HEK293 (cell line): ENCODE results near the gene WDR73.

Experiments
- CTCF ChIA-PET: fragments of 350-600 bp; formaldehyde crosslinking; extraction: SDS; loops from one replicate; lab custom pipeline; 2021; ENCODE audit warnings: antibody characterized with exemption; lab: Yijun Ruan, JAX
- POLR2A ChIA-PET: fragments of 300-600 bp; formaldehyde crosslinking; extraction: SDS; loops from one replicate; lab custom pipeline; 2020; ENCODE audit warnings: antibody characterized with exemption, inconsistent platforms; lab: Yijun Ruan, JAX
- H3K27ac ChIP-seq: fragments of 200-500 bp; sonication (Bioruptor generic); 2 replicates; pipeline ENCODE4 v1.5.1; 2014; ENCODE audit warnings: low read depth, low read length, control low read depth, inconsistent platforms; ENCODE audit errors: extremely low read depth
- H3K36me3 ChIP-seq, 2 experiments: fragments of 200-500 bp in 1 of 2; sonication (Bioruptor generic) in 1 of 2; 1 replicate in 1 of 2; 2 replicates in 1 of 2; pipeline ENCODE4 v1.5.1; 2014 to 2017; ENCODE audit warnings: inconsistent platforms in 2 of 2, low read length in 2 of 2; ENCODE audit not compliant: control insufficient read depth in 2 of 2, insufficient read depth in 1 of 2
- H3K4me1 ChIP-seq: fragments of 200-500 bp; sonication (Bioruptor generic); 2 replicates; pipeline ENCODE4 v1.5.1; 2014; ENCODE audit warnings: mild to moderate bottlenecking, low read length, inconsistent platforms; ENCODE audit not compliant: control insufficient read depth, insufficient read depth
- H3K4me3 ChIP-seq: 2 replicates; pipeline ENCODE4 v1.5.1; 2011; ENCODE audit warnings: low read depth, mild to moderate bottlenecking, control low read depth, low read length, moderate library complexity
- H3K9me3 ChIP-seq: fragments of 200-500 bp; sonication (Bioruptor generic); 2 replicates; pipeline ENCODE4 v1.5.1; 2014; ENCODE audit warnings: low read depth, low read length, inconsistent platforms; ENCODE audit not compliant: control insufficient read depth, insufficient read depth
- GLIS1 ChIP-seq: fragments of 450-650 bp; formaldehyde crosslinking; IDR thresholded peaks from 2 replicates; pipeline ENCODE4 v1.5.1; 2016; ENCODE audit warnings: missing biosample characterization, missing genetic modification characterization
- OVOL3 ChIP-seq: fragments of 450-650 bp; formaldehyde crosslinking; IDR thresholded peaks from 2 replicates; pipeline ENCODE4 v1.5.1; 2016; ENCODE audit warnings: missing biosample characterization, missing genetic modification characterization
- SETDB1 ChIP-seq: IDR thresholded peaks from one replicate; pipeline ENCODE4 v1.6.1; 2017; ENCODE audit warnings: mild to moderate bottlenecking, low read length, moderate library complexity, mixed read lengths; ENCODE audit not compliant: insufficient read length
- SP7 ChIP-seq: fragments of 450-650 bp; formaldehyde crosslinking; IDR thresholded peaks from 2 replicates; pipeline ENCODE4 v1.5.1; 2016; ENCODE audit warnings: missing biosample characterization, missing genetic modification characterization
- WT1 ChIP-seq: fragments of 450-650 bp; formaldehyde crosslinking; IDR thresholded peaks from 2 replicates; pipeline ENCODE4 v1.5.1; 2016; ENCODE audit warnings: missing biosample characterization, missing genetic modification characterization
- ZBTB1 ChIP-seq: fragments of 450-650 bp; formaldehyde crosslinking; IDR thresholded peaks from 2 replicates; pipeline ENCODE4 v1.5.1; 2016; ENCODE audit warnings: missing biosample characterization, missing genetic modification characterization
- ZBTB21 ChIP-seq: fragments of 450-650 bp; formaldehyde crosslinking; IDR thresholded peaks from 2 replicates; pipeline ENCODE4 v1.5.1; 2017; ENCODE audit warnings: missing biosample characterization, missing genetic modification characterization
- ZNF132 ChIP-seq: fragments of 450-650 bp; formaldehyde crosslinking; IDR thresholded peaks from 2 replicates; pipeline ENCODE4 v1.5.1; 2017; ENCODE audit warnings: missing biosample characterization, missing genetic modification characterization, borderline replicate concordance
- ZNF133 ChIP-seq: fragments of 450-650 bp; formaldehyde crosslinking; IDR thresholded peaks from 2 replicates; pipeline ENCODE4 v1.5.1; 2016; ENCODE audit warnings: missing biosample characterization, missing genetic modification characterization
- ZNF169 ChIP-seq: fragments of 450-650 bp; formaldehyde crosslinking; IDR thresholded peaks from 2 replicates; pipeline ENCODE4 v1.5.1; 2016; ENCODE audit warnings: missing biosample characterization, missing genetic modification characterization
- ZNF175 ChIP-seq: fragments of 450-650 bp; formaldehyde crosslinking; IDR thresholded peaks from 2 replicates; pipeline ENCODE4 v1.5.1; 2016; ENCODE audit warnings: missing biosample characterization, missing genetic modification characterization
- ZNF202 ChIP-seq: fragments of 450-650 bp; formaldehyde crosslinking; IDR thresholded peaks from 2 replicates; pipeline ENCODE4 v1.5.1; 2016; ENCODE audit warnings: missing biosample characterization, missing genetic modification characterization, borderline replicate concordance
- ZNF302 ChIP-seq: fragments of 450-650 bp; formaldehyde crosslinking; IDR thresholded peaks from 2 replicates; pipeline ENCODE4 v1.5.1; 2016; ENCODE audit warnings: missing biosample characterization, missing genetic modification characterization, low read depth
- ZNF335 ChIP-seq: fragments of 450-650 bp; formaldehyde crosslinking; conservative IDR thresholded peaks from 2 replicates; pipeline ENCODE4 v1.5.1; 2016; ENCODE audit warnings: missing biosample characterization, missing genetic modification characterization
- ZNF391 ChIP-seq: fragments of 450-650 bp; formaldehyde crosslinking; IDR thresholded peaks from 2 replicates; pipeline ENCODE4 v1.5.1; 2016; ENCODE audit warnings: low read depth, missing biosample characterization, missing genetic modification characterization, borderline replicate concordance
- ZNF433 ChIP-seq: fragments of 450-650 bp; formaldehyde crosslinking; IDR thresholded peaks from 2 replicates; pipeline ENCODE4 v1.5.1; 2016; ENCODE audit warnings: missing biosample characterization, missing genetic modification characterization, low read depth
- ZNF510 ChIP-seq: fragments of 450-650 bp; formaldehyde crosslinking; IDR thresholded peaks from 2 replicates; pipeline ENCODE4 v1.5.1; 2018; ENCODE audit warnings: mild to moderate bottlenecking, missing genetic modification characterization, missing biosample characterization; ENCODE audit not compliant: insufficient replicate concordance
- ZNF843 ChIP-seq: fragments of 450-650 bp; formaldehyde crosslinking; IDR thresholded peaks from 2 replicates; pipeline ENCODE4 v1.5.1; 2016; ENCODE audit warnings: missing biosample characterization, missing genetic modification characterization
- TF ChIP-seq, protein P1 (sequence below): fragments of 450-650 bp; formaldehyde crosslinking; IDR thresholded peaks from 2 replicates; pipeline ENCODE4 v1.5.1; 2016; ENCODE audit warnings: missing biosample characterization, missing genetic modification characterization
- TF ChIP-seq, protein P2 (sequence below): fragments of 450-650 bp; formaldehyde crosslinking; IDR thresholded peaks from 2 replicates; pipeline ENCODE4 v1.5.1; 2017; ENCODE audit warnings: missing biosample characterization, missing genetic modification characterization
- TF ChIP-seq, protein P3 (sequence below): fragments of 450-650 bp; formaldehyde crosslinking; IDR thresholded peaks from 2 replicates; pipeline ENCODE4 v1.5.1; 2017; ENCODE audit warnings: missing biosample characterization, missing genetic modification characterization

WDR73 gene

DNA sequence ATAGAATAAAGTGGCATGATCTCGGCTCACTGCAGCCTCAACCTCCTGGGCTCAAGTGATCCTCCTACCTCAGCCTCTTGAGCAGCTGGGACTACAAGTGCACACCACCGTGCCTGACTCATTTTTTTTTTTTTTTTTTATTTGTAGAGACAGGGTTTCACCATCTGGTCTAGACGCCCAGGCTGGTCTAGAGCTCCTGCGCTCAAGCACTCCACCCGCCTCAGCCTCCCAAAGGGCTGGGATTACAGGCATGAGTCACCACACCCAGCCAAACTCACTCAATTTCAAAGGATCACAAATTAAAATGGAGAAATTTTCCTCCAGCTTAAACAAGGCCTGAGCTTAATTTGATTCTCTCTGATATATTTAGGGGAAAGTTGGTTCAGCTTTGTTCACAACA lies 31.2 kb upstream of the WDR73 start (continued):
- TF ChIP-seq, protein P1, sequence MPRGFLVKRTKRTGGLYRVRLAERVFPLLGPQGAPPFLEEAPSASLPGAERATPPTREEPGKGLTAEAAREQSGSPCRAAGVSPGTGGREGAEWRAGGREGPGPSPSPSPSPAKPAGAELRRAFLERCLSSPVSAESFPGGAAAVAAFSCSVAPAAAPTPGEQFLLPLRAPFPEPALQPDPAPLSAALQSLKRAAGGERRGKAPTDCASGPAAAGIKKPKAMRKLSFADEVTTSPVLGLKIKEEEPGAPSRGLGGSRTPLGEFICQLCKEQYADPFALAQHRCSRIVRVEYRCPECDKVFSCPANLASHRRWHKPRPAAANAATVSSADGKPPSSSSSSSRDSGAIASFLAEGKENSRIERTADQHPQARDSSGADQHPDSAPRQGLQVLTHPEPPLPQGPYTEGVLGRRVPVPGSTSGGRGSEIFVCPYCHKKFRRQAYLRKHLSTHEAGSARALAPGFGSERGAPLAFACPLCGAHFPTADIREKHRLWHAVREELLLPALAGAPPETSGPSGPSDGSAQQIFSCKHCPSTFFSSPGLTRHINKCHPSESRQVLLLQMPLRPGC (tag by site-specific recombination): no peak; the same call in 1 of the 2 replicates
- no peak for TF ChIP-seq ZNF302 (tag by site-specific recombination)

DNA sequence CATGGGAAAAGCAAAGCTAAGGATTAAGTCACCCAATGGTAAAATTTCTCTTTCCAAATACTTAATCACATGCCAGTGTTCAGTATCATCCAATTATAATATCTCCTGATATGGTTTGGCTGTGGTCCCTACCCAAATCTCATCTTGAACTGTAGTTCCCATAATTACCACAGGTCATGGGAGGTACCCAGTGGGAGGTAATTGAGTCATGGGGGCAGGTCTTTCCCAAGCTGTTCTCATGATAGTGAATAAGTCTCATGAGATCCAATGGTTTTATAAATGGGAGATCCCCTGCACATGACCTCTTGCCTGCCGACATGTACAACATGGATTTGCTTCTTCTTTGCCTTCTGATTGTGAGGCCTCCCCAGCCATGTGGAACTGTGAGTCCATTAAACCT lies 30.0 kb upstream of the WDR73 start:
- TF ChIP-seq, protein P2, sequence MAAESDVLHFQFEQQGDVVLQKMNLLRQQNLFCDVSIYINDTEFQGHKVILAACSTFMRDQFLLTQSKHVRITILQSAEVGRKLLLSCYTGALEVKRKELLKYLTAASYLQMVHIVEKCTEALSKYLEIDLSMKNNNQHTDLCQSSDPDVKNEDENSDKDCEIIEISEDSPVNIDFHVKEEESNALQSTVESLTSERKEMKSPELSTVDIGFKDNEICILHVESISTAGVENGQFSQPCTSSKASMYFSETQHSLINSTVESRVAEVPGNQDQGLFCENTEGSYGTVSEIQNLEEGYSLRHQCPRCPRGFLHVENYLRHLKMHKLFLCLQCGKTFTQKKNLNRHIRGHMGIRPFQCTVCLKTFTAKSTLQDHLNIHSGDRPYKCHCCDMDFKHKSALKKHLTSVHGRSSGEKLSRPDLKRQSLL (tag by site-specific recombination): no peak
- TF ChIP-seq ZNF175 (tag by site-specific recombination) (no peak), ZNF169 (tag by site-specific recombination) (no peak), OVOL3 (tag by site-specific recombination) (no peak), ZBTB21 (tag by site-specific recombination) (no peak), WT1 (tag by site-specific recombination) (peak; percentile 54; the same call in 1 of the 2 replicates), GLIS1 (tag by site-specific recombination) (peak; percentile 70)
- TF ChIP-seq, protein P3, sequence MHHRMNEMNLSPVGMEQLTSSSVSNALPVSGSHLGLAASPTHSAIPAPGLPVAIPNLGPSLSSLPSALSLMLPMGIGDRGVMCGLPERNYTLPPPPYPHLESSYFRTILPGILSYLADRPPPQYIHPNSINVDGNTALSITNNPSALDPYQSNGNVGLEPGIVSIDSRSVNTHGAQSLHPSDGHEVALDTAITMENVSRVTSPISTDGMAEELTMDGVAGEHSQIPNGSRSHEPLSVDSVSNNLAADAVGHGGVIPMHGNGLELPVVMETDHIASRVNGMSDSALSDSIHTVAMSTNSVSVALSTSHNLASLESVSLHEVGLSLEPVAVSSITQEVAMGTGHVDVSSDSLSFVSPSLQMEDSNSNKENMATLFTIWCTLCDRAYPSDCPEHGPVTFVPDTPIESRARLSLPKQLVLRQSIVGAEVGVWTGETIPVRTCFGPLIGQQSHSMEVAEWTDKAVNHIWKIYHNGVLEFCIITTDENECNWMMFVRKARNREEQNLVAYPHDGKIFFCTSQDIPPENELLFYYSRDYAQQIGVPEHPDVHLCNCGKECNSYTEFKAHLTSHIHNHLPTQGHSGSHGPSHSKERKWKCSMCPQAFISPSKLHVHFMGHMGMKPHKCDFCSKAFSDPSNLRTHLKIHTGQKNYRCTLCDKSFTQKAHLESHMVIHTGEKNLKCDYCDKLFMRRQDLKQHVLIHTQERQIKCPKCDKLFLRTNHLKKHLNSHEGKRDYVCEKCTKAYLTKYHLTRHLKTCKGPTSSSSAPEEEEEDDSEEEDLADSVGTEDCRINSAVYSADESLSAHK (tag by site-specific recombination): no peak
- ChIA-PET POLR2A (no interaction called here), CTCF (no interaction called here)
- Histone ChIP-seq H3K4me3 (no peak overlapping the region), H3K36me3 (peaks cover 47 to 69% of the 10 kb centered on the region in 2 experiments), H3K27ac (no peak overlapping the region), H3K4me1 (no peaks in the 10 kb centered on the region), H3K9me3 (no peaks in the 10 kb centered on the region)

DNA sequence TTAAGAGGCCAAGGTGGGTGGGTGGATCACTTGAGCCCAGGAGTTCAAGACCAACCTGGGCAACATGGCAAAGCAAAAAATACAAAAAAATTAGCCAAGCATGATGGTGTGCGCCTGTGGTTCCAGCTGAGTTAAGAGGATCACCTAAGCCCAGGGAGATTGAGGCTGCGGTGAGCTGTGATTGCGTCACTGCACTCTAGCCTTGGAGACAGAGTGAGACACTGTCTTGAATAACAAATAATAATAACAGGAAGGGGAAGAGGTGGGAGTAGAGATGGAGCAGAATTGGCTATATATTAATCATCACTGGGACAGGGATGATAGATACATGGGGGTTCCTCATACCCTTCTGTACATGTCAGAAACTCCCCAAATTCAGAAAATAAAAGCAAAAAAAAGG lies 27.7 kb upstream of the WDR73 start:
- ChIA-PET POLR2A (no interaction called here), CTCF (interaction anchor here (1.4 kb wide), 1 partner anchor 23 kb away, joined by 7 read pairs; the partner anchor contains the start of gene NMB)
- Histone ChIP-seq H3K4me3 (no peak overlapping the region), H3K27ac (no peak overlapping the region), H3K36me3 (peaks cover 49 to 72% of the 10 kb centered on the region in 2 experiments), H3K9me3 (no peaks in the 10 kb centered on the region), H3K4me1 (no peaks in the 10 kb centered on the region)
- TF ChIP-seq ZNF335 (no peak), ZNF132 (tag by site-specific recombination) (no peak), ZNF202 (no peak), ZNF510 (tag by site-specific recombination) (no peak), ZBTB1 (tag by site-specific recombination) (no peak), ZNF133 (tag by site-specific recombination) (no peak), ZNF433 (no peak), SETDB1 (no peak), ZNF391 (tag by site-specific recombination) (no peak), ZNF843 (tag by site-specific recombination) (no peak), SP7 (no peak)
- TF ChIP-seq, protein P3 (tag by site-specific recombination): no peak
